NOMO-1 treated with dmso at 0.1 percent for 144 hours (cell line): Measurements from ENCODE around the gene PRDM16.
"Not testable (repeated sequence)": the region's sequence is repeated elsewhere in the genome, so short reads cannot be mapped to it uniquely, and the experiment has no call there.

Experiments
- DNase-seq: peaks from one replicate; lab custom pipeline; 2025; ENCODE audit not compliant: unreplicated experiment; lab: John Stamatoyannopoulos, UW

Gene PRDM16

GRCh38 chr1:3080053-3080955 lies 11.3 kb downstream of the PRDM16 start:
- no peak for DNase-seq

GRCh38 chr1:3081171-3081683 lies 12.2 kb downstream of the PRDM16 start:
- DNase-seq = no peak

- DNase-seq = no peak
These were observed 13.0 kb downstream of the PRDM16 start for GRCh38 chr1:3082051-3082450.

GRCh38 chr1:3082571-3083516 lies 13.8 kb downstream of the PRDM16 start:
- no peak for DNase-seq

GRCh38 chr1:3084154-3084553 lies 15.2 kb downstream of the PRDM16 start:
- DNase-seq = no peak

GRCh38 chr1:3084726-3085125 lies 15.7 kb downstream of the PRDM16 start:
- no peak for DNase-seq

- DNase-seq = no peak
These were observed 16.7 kb downstream of the PRDM16 start for GRCh38 chr1:3085721-3086120.

GRCh38 chr1:3086272-3086974 lies 17.4 kb downstream of the PRDM16 start:
- no peak for DNase-seq

- DNase-seq = no peak
These were observed 18.0 kb downstream of the PRDM16 start for GRCh38 chr1:3087049-3087448.

GRCh38 chr1:3087946-3088668 lies 19.1 kb downstream of the PRDM16 start:
- not testable (repeated sequence) for DNase-seq

GRCh38 chr1:3089490-3089889 lies 20.5 kb downstream of the PRDM16 start:
- no peak for DNase-seq

GRCh38 chr1:3091334-3091733 lies 22.3 kb downstream of the PRDM16 start:
- DNase-seq = no peak

- no peak for DNase-seq
These were observed 23.5 kb downstream of the PRDM16 start for GRCh38 chr1:3092530-3092929.

- no peak for DNase-seq
These were observed 25.1 kb downstream of the PRDM16 start for GRCh38 chr1:3093898-3094626.

GRCh38 chr1:3094863-3095780 lies 26.1 kb downstream of the PRDM16 start:
- DNase-seq = no peak

- no peak for DNase-seq
These were observed 27.3 kb downstream of the PRDM16 start for GRCh38 chr1:3096345-3096744.

GRCh38 chr1:3097231-3097630 lies 28.2 kb downstream of the PRDM16 start:
- DNase-seq = no peak

- no peak for DNase-seq
These were observed 28.9 kb downstream of the PRDM16 start for GRCh38 chr1:3097861-3098260.

GRCh38 chr1:3099861-3100260 lies 30.9 kb downstream of the PRDM16 start:
- DNase-seq = no peak
